Kasumi-1 (cell line): Measurements from ENCODE around the gene PTPDC1.

ENCODE experiments used
- DNase-seq, 2 experiments: peaks; one replicate each; lab custom pipeline; 2025; lab: John Stamatoyannopoulos, UW

PTPDC1 gene

GRCh38 chr9:94140791-94141790 lies 56.8 kb downstream of the PTPDC1 start:
- no peak for DNase-seq

- no peak for DNase-seq
These were observed 58.1 kb downstream of the PTPDC1 start for GRCh38 chr9:94142353-94142752.

DNA sequence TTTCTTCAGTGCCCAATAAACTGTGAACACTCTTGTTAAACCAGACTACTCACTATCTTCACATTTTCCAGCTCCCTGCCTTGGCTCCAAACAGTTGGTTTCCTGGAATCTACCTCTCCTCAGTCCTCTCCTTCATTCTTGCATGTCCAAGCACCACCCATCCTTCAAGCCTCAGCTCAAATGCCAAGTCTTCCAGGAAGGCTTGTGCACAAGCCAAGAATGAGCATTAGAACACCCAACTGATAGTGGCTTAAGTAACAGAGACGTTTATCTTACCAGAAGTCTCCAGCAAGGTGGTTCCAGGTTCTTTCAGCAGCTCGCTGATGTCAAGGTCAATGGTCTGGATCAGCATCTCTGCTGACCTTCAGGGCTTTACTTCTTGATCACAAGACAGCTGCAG lies 60.1 kb downstream of the PTPDC1 start:
- no peak for DNase-seq

- no peak for DNase-seq
These were observed 61.4 kb downstream of the PTPDC1 start for GRCh38 chr9:94145640-94146039.

GRCh38 chr9:94147776-94148175 lies 63.5 kb downstream of the PTPDC1 start:
- no peak for DNase-seq

DNA sequence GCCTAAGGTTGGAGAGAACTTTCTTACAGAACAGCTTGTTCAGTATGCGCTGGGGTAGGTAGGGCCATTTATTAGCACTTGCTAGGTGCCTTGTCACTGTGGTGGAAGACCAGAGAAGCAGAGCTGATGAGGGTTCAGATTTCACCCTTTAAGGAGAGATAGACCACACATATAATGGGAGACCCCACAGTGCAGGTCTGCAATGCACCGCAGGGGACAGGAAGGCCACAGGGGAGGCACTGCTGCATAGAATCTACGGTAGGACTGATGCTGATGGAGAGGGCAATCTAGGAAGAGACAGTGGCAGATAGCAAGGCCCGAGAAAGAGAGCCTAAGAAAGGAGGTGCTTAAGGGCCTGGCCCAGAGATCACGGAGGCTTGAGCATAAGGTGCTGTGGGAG lies 64.2 kb downstream of the PTPDC1 start:
- no peak for DNase-seq

- DNase-seq: no peak
These were observed 65.4 kb downstream of the PTPDC1 start for GRCh38 chr9:94149696-94150095.

- DNase-seq: no peak
These were observed 66.1 kb downstream of the PTPDC1 start for GRCh38 chr9:94150279-94150828.

- DNase-seq: no peak
These were observed 66.8 kb downstream of the PTPDC1 start for GRCh38 chr9:94150890-94151650.

DNA sequence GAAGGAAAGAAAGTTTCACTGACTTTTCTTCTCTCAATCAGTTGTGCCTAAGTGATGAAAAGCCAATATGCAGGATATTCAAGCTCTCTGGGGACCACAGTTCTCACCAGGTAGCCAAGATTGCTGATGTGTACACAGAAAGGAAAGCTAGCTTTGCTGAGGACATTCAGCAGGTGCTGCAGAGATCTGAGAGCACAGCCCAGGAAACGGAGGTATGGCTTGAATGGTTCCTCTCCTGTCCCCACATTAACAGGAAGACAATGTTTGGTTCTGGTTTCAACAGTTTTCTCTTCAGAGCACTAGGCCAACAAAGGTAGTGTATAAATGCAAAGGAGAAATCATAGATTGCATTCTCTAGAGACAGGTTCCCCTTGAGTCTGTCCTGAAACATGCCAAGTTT lies 69.6 kb downstream of the PTPDC1 start:
- no peak for DNase-seq

DNA sequence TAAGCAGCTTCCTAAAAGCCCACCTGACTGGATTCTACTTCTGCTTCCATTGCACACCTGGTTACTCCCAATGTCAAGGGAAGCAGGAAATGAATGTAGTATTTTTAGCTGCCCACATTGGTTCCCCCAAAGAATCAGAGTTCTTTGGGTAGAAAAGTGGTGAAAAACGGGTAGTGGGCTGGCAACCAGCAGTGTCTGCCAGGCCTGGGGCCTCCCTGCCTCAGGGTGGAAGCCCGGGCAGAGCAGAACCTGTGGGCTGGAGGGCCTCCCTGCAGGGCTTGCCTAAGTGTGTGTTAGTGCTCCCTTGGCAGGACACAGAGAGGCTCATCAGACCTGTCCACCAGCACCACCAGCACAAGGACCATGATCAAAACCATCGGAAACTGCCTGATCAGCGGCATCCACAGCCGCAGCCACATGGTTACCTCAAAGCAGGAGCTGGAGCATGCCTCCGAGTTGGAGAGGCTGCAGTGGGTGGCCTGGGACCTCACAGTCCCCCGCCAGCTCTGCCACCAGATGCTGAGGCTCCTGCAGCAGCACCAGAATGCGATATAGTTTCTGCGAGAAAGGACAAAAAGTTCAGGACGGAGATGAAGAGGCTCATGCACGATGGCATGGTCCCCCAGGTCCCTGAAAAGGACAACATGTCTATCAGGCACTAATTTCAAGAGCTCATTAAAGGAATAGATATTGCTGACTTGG lies 72.2 kb downstream of the PTPDC1 start:
- DNase-seq: peak in 1 of 2 experiments; percentile 25

GRCh38 chr9:94157050-94157801 lies 73.0 kb downstream of the PTPDC1 start:
- DNase-seq: peak; percentile 69 to 83
